OCI-LY7 (cell line): Measurements from ENCODE around the gene AURKB.

Experiments used
- EZH2phosphoT487 ChIP-seq: fragments of 200-600 bp; sonication (generic); IDR thresholded peaks from 2 replicates; pipeline ENCODE4 v1.6.1; 2018; ENCODE audit warnings: low read depth, borderline replicate concordance, mild to moderate bottlenecking, mixed run types, antibody characterized with exemption, low read length, moderate library complexity, mixed read lengths
- TF ChIP-seq, protein P1 (sequence below): fragments of 200-600 bp; sonication (generic); conservative IDR thresholded peaks from 2 replicates; pipeline ENCODE4 v1.5.1; 2014; ENCODE audit warnings: mild to moderate bottlenecking, antibody characterized with exemption, low read length, moderate library complexity, mixed read lengths

DNA sequence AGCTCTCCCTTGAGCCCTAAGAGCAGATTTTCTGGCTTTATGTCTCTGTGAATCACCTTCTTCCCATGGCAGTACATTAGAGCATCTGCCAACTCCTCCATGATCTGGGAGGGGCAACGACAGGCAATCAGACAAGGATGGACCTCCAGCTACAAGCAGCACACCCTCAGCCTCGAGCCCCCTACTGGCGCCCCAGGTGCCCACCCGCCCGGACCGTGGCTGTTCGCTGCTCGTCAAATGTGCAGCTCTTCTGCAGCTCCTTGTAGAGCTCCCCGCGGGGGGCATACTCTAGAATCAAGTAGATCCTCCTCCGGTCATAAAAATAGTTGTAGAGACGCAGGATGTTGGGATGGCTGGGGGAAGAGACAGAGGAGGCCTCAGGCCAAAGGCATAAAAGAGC is 3.8 kb downstream of the AURKB start:
- TF ChIP-seq, protein P1, sequence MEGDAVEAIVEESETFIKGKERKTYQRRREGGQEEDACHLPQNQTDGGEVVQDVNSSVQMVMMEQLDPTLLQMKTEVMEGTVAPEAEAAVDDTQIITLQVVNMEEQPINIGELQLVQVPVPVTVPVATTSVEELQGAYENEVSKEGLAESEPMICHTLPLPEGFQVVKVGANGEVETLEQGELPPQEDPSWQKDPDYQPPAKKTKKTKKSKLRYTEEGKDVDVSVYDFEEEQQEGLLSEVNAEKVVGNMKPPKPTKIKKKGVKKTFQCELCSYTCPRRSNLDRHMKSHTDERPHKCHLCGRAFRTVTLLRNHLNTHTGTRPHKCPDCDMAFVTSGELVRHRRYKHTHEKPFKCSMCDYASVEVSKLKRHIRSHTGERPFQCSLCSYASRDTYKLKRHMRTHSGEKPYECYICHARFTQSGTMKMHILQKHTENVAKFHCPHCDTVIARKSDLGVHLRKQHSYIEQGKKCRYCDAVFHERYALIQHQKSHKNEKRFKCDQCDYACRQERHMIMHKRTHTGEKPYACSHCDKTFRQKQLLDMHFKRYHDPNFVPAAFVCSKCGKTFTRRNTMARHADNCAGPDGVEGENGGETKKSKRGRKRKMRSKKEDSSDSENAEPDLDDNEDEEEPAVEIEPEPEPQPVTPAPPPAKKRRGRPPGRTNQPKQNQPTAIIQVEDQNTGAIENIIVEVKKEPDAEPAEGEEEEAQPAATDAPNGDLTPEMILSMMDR, result no peak
- no peak for TF ChIP-seq EZH2phosphoT487
